NCI-H2029 (cell line): ENCODE results near the gene TMEM219.
"Not testable (repeated sequence)": the region's sequence is repeated elsewhere in the genome, so short reads cannot be mapped to it uniquely, and the experiment has no call there.

Experiments used
- DNase-seq: peaks from one replicate; lab custom pipeline; 2025; lab: John Stamatoyannopoulos, UW

TMEM219 gene, protein sequence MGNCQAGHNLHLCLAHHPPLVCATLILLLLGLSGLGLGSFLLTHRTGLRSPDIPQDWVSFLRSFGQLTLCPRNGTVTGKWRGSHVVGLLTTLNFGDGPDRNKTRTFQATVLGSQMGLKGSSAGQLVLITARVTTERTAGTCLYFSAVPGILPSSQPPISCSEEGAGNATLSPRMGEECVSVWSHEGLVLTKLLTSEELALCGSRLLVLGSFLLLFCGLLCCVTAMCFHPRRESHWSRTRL

DNA sequence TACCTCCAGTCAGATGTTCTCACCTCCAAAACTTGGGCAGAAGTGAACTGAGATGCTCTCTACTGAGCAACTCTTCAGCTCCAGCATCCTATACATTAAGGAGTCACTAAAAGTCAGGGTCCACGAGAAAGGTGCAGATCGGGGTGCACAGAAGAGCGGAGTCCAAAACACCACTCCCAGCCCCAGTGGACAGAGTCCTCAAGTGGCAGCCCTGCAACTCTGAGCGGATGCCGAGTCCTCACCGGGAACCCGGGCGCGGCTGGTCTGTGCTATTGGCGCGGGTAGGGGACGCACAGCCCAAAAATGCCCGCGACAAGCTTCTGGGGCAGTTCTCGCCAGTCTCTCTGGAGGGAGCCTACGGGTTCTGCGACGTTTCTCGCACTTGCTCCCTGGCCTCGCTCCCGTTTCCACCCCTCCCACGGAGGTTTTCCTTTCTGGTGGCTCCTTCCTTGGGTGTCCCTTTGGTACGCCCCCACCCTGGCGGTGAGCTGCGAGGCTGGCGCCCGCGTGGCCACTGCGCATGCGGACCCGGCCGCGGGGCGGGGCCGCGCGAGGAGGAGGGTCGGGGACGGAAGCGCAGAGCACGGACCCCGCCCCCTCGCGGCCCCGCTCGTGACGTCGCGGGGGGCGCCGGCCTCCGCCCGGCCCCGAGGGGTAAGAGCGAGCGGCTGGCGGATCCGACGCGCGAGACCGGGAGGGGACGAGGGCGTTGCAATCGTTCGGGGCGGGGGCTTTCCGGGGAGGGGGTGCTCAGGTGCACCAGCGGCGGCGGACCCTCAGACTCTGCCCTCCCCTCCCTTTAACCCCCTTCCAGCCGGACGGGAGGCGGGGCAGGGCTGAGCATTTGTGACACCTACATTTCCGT, at the start of gene TMEM219:
TSS of gene TMEM219 (plus strand) at position 601 of the 865 bp plus-strand sequence. CDS start 1,065 bp downstream, outside the sequence.
- DNase-seq, result peak; percentile 77

DNA sequence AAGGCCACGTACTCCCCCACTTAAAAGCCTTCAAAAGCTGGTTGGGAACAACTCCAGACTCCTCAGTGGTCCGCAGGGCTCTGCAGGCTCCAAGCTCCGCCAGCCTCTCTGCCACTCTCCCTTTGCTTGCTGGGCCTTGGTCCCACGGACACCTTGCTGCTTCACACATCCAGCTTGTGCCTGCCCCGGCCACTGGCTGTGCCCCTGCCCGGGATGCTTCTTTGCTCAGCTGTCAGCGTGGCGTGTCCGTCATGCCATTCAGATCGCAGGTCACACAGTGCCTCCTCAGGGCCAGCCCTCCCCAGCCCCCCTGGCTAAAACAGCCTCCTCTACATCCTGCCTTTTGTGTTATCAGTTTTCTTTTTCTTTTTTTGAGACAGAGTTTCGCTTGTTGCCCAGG, 49.8 kb upstream of the TMEM219 start:
- no peak for DNase-seq

DNA sequence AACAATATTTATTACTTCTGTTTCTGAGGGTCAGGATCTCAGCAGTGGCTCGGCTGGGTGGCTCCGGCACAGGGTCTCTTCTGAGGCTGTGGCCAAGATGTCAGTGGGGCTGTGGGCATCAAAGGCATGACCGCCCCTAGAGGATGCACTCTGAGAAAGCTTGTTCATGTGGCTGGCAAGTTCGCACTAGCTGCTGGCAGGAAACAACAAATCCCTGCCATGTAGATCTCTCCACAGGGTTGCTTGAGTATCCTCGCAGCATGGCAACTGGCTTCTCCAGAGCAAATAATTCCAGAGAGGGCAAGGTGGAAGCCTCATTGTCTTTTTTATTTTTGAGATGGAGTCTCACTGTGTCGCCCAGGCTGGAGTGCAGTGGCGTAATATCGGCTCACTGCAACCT, 48.4 kb upstream of the TMEM219 start:
- DNase-seq, result no peak

DNA sequence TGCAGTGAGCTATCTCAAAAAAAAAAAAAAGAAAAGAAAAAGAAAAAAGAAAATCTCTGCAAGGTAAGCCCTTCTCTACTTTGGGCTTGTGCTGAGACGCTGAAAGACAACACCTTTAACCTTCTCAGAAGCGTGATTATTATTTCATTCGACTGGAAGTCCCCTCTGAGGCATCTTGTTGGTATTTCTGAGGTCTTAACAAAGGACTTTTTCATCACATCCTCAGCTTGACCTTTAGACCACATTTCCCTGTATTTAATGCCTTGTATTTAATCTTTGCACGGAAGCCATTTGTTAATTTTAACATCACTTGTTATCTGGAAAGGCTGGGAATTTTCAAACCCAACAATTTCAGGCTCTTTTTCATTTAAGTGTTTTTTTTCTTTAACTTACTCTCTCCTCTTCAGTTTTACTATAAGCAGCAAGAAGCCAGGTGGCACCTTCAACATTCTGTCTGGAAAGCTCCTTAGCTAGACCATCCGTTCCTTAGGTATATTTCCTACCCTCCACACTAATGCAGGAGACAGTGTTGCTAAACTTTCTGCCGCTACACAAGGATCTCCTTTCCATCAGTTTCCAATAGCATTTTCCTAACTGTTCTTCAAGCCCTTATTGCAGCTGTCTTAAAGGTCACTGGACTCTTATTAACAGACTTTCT, 46.2 kb upstream of the TMEM219 start:
- DNase-seq, result no peak

DNA sequence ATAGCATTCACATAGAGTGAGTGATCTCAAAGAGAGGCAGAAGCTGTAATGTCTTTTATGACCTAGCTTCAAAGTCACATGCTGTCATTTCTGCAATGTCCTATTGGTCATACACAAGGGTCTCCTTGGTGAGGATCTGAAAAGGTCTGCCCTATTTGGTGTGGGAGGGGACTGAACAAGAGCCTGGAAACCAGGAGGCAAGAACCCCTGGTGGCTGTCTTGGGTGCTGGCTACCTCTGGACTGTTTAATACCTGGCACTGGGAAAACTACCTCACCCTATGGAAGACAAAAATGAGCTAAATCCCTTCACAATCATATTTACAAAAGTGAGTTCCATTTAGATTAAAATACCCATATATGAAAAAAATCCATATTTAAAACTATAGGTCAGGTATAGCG, 44.9 kb upstream of the TMEM219 start:
- no peak for DNase-seq

DNA sequence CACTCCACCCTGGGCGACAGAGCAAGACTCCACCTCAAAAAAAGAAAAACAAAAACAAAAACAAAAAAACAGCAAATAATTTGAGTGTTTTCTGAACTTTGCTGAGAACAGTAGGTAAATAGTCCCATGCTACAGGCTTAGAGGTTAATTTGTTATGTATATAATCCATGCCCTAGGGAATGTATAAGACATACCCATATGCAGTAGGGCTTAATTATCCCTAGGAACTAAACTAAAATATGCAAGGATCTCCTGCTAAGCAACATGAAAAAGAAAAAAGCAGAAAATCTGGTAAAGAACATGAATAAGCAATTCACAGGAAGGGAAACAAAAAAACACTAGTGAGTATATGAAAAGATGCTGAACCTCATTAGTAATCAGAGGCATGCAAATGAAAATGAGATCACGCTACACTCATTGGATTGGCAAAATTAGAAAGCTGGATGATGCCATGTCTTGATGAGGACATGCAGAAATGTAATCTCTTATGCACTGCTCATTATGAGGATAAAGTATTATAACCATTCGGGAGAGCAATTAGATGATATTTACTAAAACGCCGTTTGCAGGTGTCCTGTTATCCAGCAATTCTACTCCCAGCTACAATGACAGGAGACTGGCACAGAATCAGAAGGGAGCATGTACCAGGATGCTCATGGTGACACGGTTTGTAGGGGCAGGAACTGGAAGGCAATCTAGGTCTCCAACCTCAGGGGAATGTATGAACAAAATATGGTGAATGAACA, 41.4 kb upstream of the TMEM219 start:
- no peak for DNase-seq

DNA sequence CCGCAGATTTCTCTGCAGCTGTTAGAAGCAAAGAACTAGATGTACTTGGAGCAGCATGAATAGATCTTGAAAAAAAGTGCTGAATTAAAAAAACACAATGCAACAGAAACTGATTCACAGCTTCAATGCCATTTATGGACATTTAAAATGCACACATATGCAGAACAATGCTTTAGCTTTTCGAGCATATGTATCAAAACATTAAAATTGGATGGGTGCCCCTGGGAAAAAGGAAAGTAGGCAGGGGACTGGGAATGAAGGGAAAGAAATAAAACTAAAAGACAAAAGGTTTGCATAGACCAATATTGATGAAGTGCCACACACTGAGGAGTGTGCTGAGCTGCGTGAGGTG, 40.9 kb upstream of the TMEM219 start:
- no peak for DNase-seq

DNA sequence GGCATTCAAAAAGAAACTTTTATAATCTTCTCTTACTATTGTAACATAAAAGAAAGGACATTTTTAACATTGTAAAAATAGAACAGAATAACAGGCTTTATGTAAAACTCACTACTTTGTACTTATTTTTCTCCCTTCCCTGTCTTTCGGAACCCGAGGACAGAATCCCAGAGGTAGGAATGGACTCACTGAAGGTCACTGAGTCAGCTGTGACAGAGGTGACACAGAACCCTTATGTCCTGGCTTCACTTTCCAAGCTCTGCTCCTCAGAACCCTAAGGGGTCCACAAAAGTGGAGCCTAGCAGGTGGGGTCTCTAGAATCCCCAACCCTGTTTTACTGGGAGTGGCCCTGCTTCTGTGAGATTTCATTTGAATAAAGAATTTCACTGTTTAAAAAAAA, 39.6 kb upstream of the TMEM219 start:
- DNase-seq, result no peak

DNA sequence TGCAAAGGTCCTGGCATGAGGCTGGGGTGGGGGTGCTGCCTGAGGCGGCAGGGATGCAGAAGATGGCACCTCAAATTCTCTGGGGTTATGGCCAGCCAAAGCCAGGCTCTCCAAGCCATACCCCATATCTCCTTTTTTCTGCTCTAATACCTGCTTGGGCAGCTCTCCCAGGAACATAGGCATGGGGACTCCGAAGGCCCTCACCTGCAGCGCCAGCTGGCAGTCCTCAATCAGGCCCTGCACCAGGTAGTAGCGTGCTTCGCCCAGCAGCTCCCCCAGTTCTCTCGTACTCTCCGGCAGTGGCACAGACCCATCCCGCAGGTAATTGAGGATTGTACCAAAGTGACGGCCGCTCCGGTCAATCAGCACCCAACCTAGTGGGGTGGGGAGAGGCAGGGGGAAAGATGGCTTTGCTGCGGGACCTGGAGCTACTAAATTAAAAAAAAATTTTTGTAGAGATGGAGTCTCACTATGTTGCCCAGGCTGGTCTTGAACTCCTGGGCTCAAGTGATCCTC, 38.8 kb upstream of the TMEM219 start:
- no peak for DNase-seq

DNA sequence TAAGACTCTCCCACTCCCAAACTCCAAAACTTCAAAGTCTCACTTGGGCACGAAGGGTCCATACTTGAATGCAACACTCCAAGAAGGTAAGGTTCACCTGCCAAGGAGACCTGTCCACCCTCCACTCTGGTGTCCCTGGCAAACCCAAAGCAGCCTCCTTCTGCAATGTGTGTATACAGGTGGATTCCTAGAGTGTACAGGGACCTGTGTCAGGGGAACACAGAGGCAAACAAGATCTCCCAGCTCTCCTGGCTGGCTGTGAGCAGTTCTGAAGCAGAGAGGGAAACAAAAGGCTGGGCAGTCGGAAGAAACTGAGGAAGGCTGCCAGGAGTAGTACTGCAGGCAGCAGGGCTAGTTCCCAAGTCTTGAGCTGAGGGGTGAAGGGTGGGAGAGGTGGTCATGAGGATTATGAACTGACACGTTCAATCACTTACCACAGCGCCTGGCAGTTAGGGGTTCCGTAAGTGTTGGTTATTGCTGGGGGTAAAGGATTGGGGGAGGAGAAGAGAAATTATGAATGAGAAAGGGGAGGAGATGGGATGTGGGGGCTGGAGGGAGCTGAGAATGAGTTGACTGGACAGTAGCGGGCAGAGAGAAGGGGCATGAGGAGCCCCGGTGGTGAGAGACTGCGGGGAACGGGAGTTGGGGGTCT, 36.6 kb upstream of the TMEM219 start:
- no peak for DNase-seq

DNA sequence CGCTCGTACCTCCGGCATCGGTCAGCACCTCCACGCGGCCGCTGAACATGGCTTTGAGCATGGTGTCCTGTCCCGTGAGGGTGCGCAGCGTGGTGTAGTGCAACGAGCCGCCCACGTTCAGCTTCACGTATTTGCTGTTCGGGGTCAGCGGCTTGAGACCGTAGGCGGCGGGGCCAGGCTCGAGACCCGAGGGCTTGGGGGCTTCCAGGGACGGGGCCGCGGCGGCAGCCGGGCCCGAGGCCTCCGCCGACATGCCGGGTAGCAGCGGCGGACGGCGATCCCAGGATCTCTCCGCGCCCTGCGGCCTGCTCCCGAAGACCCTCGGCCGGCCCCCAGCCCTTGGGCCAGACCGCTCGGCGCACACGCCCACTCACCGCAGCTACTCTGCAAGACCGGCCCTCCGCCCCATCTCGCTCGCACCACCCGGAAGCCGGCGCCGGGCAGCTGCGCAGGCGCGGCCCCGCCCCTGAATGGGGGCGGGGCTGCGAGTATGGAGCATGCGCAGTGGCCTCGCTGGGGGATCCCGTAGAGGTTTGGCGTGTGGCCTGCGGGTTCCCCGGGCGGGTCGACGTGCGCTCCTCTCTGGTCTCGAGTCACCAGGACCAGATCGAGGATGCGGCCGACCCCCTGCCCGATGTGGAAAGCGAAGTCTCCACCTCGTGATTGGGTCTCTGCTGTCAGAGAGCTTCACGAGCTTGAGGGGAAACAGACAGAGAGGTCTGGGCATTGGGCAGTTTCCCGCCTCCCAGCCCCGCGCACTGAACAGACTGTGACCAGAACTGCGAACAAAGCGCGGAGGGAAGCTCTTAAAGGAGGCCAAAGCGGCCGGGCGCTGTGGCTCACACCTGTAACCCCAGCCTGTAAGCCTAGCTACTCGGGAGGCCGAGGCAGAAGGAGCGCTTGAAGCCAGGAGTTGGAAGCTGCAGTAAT, 35.8 kb upstream of the TMEM219 start, which contains the start of gene KCTD13:
TSS of gene KCTD13 (minus strand) at position 446 of the 930 bp plus-strand sequence. CDS start at position 253, 193 bp downstream.
- peak; percentile 59 for DNase-seq

DNA sequence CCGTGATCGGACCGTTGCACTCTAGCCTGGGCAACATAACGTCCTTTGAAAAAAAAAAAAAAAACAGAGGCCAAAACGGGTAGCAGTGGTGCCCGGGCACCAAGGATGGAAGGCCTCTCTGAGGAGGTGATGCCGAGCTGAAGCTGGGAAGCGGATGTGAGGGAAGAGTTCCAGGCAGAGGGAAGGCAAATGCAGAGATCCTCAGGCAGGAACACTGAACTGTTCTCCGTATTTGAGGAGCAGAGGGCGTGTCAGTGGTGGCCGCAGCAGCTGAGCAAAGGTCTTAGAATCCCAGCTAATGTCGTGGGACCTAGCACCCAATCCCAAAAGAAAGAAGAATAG, 35.2 kb upstream of the TMEM219 start:
- peak; percentile 14 for DNase-seq

DNA sequence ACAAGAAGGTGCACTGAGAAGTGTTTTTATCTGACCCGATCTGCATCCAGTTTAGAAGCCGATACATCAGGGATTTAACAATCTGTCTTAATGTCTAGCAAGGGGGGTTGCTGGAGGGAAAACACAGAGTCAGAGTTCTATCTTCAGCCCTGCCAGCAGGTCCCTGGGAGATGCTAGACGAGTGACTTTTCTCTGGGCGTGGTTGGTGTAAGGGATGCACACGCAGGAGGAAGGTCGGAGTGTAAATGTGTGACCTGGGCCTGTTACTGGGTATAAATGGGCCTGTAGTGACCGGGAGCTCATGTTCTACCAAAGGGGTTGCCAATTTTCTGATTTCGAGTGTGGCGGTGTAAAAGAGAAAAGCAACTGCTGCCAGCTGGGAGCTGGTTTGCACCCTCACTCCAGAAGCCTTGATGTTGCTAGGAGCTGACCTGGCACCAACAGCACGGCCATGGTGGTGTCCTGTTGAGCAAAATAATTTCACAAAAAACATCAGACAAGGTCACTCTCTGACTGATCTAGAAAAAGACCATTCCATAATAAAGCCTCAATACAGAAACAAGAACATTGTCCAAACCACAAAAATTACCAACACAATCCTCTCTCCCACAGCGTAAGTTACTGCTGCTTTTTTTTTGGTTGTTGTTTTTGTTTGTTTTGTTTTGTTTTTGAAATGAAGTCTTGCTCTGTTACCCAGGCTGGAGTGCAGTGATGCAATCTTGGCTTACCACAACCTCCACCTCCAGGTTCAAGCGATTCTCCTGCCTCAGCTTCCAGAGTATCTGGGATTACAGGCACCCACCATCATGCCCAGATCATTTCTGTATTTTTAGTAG, 34.6 kb upstream of the TMEM219 start:
- DNase-seq, result no peak

DNA sequence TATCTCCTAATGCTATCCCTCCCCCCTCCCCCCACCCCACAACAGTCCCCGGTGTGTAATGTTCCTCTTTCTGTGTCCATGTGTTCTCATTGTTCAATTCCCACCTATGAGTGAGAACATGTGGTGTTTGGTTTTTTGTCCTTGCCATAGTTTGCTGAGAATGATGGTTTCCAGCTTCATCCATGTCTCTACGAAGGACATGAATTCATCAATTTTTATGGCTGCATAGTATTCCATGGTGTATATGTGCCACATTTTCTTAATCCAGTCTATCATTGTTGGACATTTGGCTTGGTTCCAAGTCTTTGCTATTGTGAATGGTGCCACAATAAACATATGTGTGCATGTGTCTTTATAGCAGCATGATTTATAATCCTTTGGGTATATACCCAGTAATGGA, 30.1 kb upstream of the TMEM219 start:
- DNase-seq, result not testable (repeated sequence)

DNA sequence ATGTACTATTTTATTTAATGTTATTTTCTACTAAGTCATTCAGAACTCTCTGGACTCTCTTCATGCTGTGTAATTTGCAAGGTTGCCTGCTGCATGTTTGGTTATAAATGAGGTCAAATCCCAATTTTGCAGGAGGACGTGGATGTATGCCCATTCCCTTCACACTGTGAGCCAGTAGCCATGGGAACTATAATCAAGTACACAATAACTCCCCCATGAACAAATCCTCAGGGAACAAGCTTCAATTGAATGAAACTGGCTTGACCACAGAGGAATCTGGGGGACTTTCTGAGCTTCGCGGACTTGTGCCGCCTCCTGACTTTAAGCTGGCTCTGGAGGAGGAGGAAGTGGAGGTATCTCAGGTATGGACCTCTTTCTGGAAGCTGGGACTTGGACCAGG, 21.2 kb upstream of the TMEM219 start:
- DNase-seq, result no peak

DNA sequence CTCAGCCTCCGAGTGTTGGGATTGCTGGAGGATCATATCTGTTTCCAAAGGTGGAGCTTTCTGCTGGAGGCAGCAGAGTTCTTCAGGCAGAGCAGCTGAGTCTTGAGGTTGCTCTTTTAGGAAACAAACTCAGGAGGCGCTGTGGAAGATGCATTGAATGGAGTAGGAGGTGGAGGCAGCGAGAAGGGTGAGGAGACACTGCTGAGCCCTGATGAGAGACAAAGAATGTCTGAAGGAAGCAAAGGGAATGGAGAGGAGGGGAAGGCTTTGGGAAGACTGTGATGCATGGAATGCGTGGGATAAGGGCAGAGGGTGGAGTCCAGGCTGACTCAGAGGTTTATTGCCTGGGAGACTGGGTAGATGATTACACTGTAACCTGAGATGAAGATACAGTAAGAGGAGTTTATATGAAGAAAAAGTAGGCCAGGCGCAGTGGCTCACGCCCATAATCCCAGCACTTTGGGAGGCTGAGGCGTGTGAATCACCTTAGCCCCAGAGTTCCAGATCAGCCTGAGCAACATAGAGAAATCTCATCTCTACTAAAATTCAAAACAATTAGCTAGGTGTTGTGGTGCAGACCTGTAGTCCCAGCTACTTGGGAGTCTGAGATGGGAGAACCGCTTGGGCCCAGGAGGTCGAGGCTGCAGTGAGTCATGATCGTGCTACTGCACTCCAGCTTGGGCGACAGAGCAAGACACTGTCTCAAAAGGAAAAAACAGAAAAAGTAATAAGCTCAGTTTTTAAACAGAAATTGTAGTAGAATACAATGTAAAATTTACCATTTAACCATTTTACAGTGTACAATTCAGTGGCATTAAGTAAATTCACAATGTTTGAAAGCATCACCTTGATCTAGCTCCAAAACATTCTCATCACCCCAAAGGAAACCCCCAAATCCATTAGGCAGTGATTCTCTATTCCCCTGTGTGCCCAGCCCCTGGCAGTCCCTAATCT, 17.8 kb upstream of the TMEM219 start:
- peak; percentile 42 for DNase-seq

DNA sequence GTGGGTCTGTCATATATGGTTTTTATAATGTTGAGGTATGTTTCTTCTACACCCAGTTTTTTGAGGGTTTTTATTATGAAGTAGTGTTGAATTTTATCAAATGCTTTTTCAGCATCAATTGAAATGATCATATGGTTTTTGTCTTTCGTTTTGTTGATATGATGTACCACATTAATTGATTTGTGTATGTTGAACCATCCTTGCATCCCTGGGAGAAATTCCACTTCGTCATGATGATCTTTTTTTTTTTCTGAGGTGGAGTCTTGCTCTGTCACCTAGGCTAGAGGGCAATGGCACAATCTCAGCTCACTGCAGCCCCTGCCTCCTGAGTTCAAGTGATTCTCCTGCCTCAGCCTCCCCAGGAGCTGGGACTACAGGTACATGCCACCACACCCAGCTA, 14.0 kb upstream of the TMEM219 start:
- no peak for DNase-seq

DNA sequence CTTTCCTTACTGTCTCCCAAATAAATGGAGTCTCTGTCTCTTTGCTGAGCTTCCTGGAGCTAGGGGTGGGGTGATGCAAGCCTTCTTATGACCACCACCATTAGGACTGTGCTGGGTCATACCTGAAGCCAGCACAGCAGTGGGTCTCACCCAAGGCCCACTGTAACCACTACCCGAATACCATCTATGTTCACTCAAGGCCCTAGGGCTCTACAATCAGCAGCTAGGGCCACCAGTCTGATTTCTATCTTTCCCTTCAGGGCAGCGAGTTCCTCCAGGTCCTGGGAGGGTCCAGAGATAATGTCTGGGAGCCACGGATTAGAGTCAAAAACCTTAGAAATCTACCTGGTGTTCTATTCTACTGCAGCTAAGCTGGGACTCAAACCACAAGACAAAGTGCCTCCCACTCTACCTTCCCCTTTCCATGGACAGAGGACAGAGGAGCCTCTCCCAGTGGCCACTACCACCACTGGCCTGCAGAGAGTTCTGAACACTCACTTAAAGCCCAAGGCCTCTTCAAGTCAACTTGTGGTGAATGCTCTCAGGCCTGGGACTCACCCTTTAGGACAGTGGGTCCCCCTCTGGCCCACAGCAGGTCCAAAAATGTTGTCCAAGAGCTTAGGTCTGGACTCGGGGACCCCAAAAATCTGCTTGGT, 10.9 kb upstream of the TMEM219 start:
- DNase-seq, result no peak
